Tibial nerve (tissue), 4 donors: ENCODE data around the gene KLHL17. TPM values are rescaled to one million over a fixed set of nuclear protein-coding genes. Genes with fewer than 3 reads are reported as not detected.
"Not testable (repeated sequence)": the region's sequence is repeated elsewhere in the genome, so short reads cannot be mapped to it uniquely, and the experiment has no call there.

Experiments used
- DNase-seq, 2 donors: peaks; one replicate each; pipeline ENCODE4 v3.0.0-alpha.2; 2019; ENCODE audit warnings: low spot score in 2 of 2
- H3K27ac ChIP-seq, 4 donors: fragments of 200-600 bp; sonication (generic) in 3 of 4; one replicate each; pipeline ENCODE4 v1.5.1; 2017 to 2019; ENCODE audit warnings: mild to moderate bottlenecking in 1 of 4
- H3K27me3 ChIP-seq, 2 donors: fragments of 200-600 bp; sonication (generic) in 1 of 2; one replicate each; pipeline versions ENCODE4 v1.5.1 to v1.6.0; 2017 to 2019
- H3K36me3 ChIP-seq, 3 donors: fragments of 200-600 bp; sonication (generic); one replicate each; pipeline ENCODE4 v1.5.1; 2018 to 2019
- H3K4me1 ChIP-seq, 4 donors: fragments of 200-600 bp; sonication (generic) in 3 of 4; one replicate each; pipeline ENCODE4 v1.5.1; 2017 to 2019
- H3K4me3 ChIP-seq, 4 donors: fragments of 200-600 bp; sonication (generic) in 3 of 4; one replicate each; pipeline ENCODE4 v1.5.1; 2017 to 2019; ENCODE audit warnings: mild to moderate bottlenecking in 1 of 4, moderate library complexity in 1 of 4
- H3K9me3 ChIP-seq, 4 donors: fragments of 200-600 bp; sonication (generic) in 3 of 4; one replicate each; pipeline ENCODE4 v1.5.1; 2017 to 2019
- CTCF ChIP-seq, 5 experiments: fragments of 200-600 bp in 3 of 5; fragments of 450-650 bp in 2 of 5; sonication (generic) in 3 of 5; IDR thresholded peaks; one replicate each; pipeline ENCODE4 v1.5.1; 2016 to 2019; ENCODE audit warnings: antibody characterized with exemption in 5 of 5, mild to moderate bottlenecking in 3 of 5, moderate library complexity in 2 of 5
- EP300 ChIP-seq, 2 donors: sonication (generic); formaldehyde crosslinking; IDR thresholded peaks; one replicate each; pipeline ENCODE4 v1.6.1; 2017; ENCODE audit warnings: antibody characterized with exemption in 2 of 2, mild to moderate bottlenecking in 1 of 2
- POLR2A ChIP-seq, 2 donors: fragments of 450-650 bp; IDR thresholded peaks; one replicate each; pipeline ENCODE4 v1.6.1; 2017; ENCODE audit warnings: antibody characterized with exemption in 2 of 2, mild to moderate bottlenecking in 2 of 2, moderate library complexity in 2 of 2
- WGBS, 2 donors: methylation state at CpG; one replicate each; pipeline ENCODE4 v1.1.5; 2018; 5-methylcytosine and 5-hydroxymethylcytosine counted together
- total RNA-seq, 4 donors: library from RNA; depleted of rRNA; stranded (reverse); fragments of >200 nt; gene quantifications; one replicate each; pipeline ENCODE4 v1.1.0, GENCODE V29; 2016

Gene KLHL17
- total RNA-seq, 4 donors from 2014 or later = 4.2 to 19.2 (median 11.9) TPM

GRCh38 chr1:975896-976683 lies 15.7 kb downstream of the KLHL17 start:
- Histone ChIP-seq H3K36me3 (no peaks in the 10 kb centered on the region), H3K27me3 (peaks cover 0 to 54% of the 10 kb centered on the region in 2 donors), H3K4me1 (peaks cover 0 to 8% (median 0%) of the 10 kb centered on the region in 4 donors), H3K4me3 (peak overlapping the region in 1 of 4 donors; percentile 19), H3K9me3 (no peaks in the 10 kb centered on the region), H3K27ac (no peak overlapping the region)
- TF ChIP-seq EP300 (IDR thresholded peaks at IDR 0.05) (no peak), CTCF (IDR thresholded peaks at IDR 0.05) (peak; percentile 37 to 61 (median 53))
- 0 to 12% methylated on average over 4 to 32 of the region's 40 CpGs for WGBS, 2 donors
- DNase-seq = no peak

- H3K4me3 ChIP-seq, H3K27ac ChIP-seq, DNase-seq, H3K36me3 ChIP-seq, H3K4me1 ChIP-seq, H3K9me3 ChIP-seq: not testable (repeated sequence)
- peaks cover 0 to 47% of the 10 kb centered on the region in 2 donors for H3K27me3 ChIP-seq
- WGBS, 2 donors = no CpG with 5 or more reads among the region's 39 CpGs
Observed at GRCh38 chr1:976791-977190, 16.4 kb downstream of the KLHL17 start.

- 85 to 92% methylated on average over 32 to 33 of the region's 44 CpGs for WGBS, 2 donors
- Histone ChIP-seq H3K27me3 (peaks cover 0 to 45% of the 10 kb centered on the region in 2 donors), H3K36me3 (no peaks in the 10 kb centered on the region), H3K4me3 (no peak overlapping the region), H3K27ac (no peak overlapping the region), H3K9me3 (no peaks in the 10 kb centered on the region), H3K4me1 (peaks cover 0 to 8% (median 0%) of the 10 kb centered on the region in 4 donors)
- no peak for TF ChIP-seq EP300 (IDR thresholded peaks at IDR 0.05)
- TF ChIP-seq CTCF (IDR thresholded peaks at IDR 0.05) = no peak
- TF ChIP-seq POLR2A (IDR thresholded peaks at IDR 0.05) = no peak
- no peak for DNase-seq
Observed at GRCh38 chr1:978069-978834, 17.9 kb downstream of the KLHL17 start.

- peaks cover 0 to 45% of the 10 kb centered on the region in 2 donors for H3K27me3 ChIP-seq
- no peak for TF ChIP-seq POLR2A (IDR thresholded peaks at IDR 0.05)
- TF ChIP-seq EP300 (IDR thresholded peaks at IDR 0.05) = no peak
- TF ChIP-seq CTCF (IDR thresholded peaks at IDR 0.05) = no peak
- DNase-seq = no peak
- H3K4me1 ChIP-seq = peaks cover 0 to 12% (median under 1%) of the 10 kb centered on the region in 4 donors
- H3K4me3 ChIP-seq = no peak overlapping the region
- 83 to 87% methylated on average over 30 to 57 of the region's 60 CpGs for WGBS, 2 donors
- no peaks in the 10 kb centered on the region for H3K36me3 ChIP-seq
- H3K9me3 ChIP-seq = no peaks in the 10 kb centered on the region
- H3K27ac ChIP-seq = no peak overlapping the region
Observed at GRCh38 chr1:978835-979743, 18.7 kb downstream of the KLHL17 start.

- TF ChIP-seq EP300 (IDR thresholded peaks at IDR 0.05) = no peak
- no peak for TF ChIP-seq POLR2A (IDR thresholded peaks at IDR 0.05)
- TF ChIP-seq CTCF (IDR thresholded peaks at IDR 0.05) = no peak
- Histone ChIP-seq H3K4me3 (no peak overlapping the region), H3K4me1 (peaks cover 0 to 16% (median 2%) of the 10 kb centered on the region in 4 donors), H3K27me3 (peaks cover 0 to 40% of the 10 kb centered on the region in 2 donors), H3K27ac (no peak overlapping the region), H3K9me3 (no peaks in the 10 kb centered on the region), H3K36me3 (no peaks in the 10 kb centered on the region)
- DNase-seq = no peak
- 82 to 94% methylated on average over 2 to 9 of the region's 9 CpGs for WGBS, 2 donors
Observed at GRCh38 chr1:979744-980072, 19.3 kb downstream of the KLHL17 start.
